Measurements from ENCODE around the gene ASPDH.
A peak's percentile ranks its signal among the peaks of the same experiment; 100 is the strongest.
"Not testable (repeated sequence)": the region's sequence is repeated elsewhere in the genome, so short reads cannot be mapped to it uniquely, and the experiment has no call there.

Gene ASPDH

DNA sequence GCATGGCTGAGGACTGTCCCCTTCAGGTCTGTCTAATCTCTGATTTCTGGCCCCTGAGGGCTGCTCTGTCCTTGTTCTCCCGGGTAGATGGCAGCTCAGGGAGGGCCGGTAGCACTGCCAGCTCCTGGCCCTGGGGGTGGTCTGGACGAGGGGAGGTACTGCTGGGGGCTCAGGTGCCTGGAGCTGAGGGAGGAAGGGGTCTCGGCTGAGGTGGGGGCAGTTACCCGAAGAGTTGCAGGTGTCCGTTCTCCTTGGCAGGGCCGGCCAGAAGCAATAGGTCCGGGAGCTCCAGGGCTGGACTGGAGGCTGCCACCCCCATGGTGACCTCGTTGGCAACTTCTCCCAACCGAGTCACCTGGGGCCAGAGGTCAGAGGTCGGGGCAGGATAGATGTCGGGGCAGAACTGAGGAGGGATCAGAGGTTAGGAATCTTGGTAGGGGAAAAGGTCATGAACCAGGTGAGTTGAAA lies 38.6 kb downstream of the ASPDH start:
- no peak for DNase-seq
- no peaks in the 10 kb centered on the region for H3K36me3 ChIP-seq
- TF ChIP-seq, protein P1, sequence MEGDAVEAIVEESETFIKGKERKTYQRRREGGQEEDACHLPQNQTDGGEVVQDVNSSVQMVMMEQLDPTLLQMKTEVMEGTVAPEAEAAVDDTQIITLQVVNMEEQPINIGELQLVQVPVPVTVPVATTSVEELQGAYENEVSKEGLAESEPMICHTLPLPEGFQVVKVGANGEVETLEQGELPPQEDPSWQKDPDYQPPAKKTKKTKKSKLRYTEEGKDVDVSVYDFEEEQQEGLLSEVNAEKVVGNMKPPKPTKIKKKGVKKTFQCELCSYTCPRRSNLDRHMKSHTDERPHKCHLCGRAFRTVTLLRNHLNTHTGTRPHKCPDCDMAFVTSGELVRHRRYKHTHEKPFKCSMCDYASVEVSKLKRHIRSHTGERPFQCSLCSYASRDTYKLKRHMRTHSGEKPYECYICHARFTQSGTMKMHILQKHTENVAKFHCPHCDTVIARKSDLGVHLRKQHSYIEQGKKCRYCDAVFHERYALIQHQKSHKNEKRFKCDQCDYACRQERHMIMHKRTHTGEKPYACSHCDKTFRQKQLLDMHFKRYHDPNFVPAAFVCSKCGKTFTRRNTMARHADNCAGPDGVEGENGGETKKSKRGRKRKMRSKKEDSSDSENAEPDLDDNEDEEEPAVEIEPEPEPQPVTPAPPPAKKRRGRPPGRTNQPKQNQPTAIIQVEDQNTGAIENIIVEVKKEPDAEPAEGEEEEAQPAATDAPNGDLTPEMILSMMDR (IDR thresholded peaks at IDR 0.05; ENCODE audit: low read depth, low read length): no peak
- no peaks in the 10 kb centered on the region for H3K27me3 ChIP-seq (ENCODE audit: insufficient read depth, low read depth, severe bottlenecking)
- H3K4me3 ChIP-seq (ENCODE audit: low read depth, low read length): no peak overlapping the region
- H3K9me3 ChIP-seq (ENCODE audit: severe bottlenecking): no peaks in the 10 kb centered on the region
- no peak overlapping the region for H3K27ac ChIP-seq

DNA sequence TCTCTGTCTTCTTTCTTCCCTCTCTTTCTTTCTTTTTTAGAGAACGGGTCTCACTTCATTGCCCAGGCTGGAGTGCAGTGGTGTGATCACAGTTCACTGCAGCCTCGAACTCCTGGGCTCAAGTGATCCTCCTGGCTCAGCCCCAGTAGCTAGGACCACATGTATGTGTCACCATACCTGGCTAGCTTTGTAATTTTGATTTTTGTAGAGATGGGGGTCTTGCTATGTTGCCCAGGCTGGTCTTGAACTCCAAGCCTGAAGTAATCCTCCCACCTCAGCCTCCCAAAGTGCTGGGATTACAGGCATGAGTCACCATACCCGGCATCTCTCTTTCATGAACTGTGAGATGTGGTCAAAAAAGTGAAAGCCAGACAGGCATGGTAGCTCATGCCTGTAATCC lies 40.4 kb downstream of the ASPDH start:
- H3K9me3 ChIP-seq (ENCODE audit: severe bottlenecking); DNase-seq; H3K4me3 ChIP-seq (ENCODE audit: low read depth, low read length); H3K36me3 ChIP-seq; H3K27ac ChIP-seq; H3K27me3 ChIP-seq (ENCODE audit: insufficient read depth, low read depth, severe bottlenecking): not testable (repeated sequence)

DNA sequence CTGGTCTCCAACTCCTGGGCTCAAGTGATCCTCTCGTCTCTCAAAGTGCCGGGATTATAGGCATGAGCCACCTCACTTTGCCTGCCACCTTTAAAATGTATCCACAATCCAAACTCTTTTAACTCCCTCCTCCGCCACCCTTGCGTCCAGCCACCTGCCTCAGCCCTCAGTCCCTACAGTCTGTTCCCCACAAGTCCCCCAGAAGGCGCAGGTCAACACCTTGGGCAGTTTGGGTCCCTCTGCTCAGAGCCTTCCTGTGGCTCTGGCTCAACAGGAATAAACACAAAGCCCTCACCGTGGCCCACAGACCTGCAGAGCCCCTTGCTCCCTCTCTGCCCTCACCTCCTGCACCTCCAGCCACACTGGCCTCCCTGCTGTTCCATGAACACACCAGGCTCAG lies 44.9 kb downstream of the ASPDH start:
- no peaks in the 10 kb centered on the region for H3K27me3 ChIP-seq (ENCODE audit: insufficient read depth, low read depth, severe bottlenecking)
- H3K4me3 ChIP-seq (ENCODE audit: low read depth, low read length): no peak overlapping the region
- H3K36me3 ChIP-seq: no peaks in the 10 kb centered on the region
- no peak for DNase-seq
- TF ChIP-seq, protein P1 (IDR thresholded peaks at IDR 0.05; ENCODE audit: low read depth, low read length): no peak
- no peaks in the 10 kb centered on the region for H3K9me3 ChIP-seq (ENCODE audit: severe bottlenecking)
- H3K27ac ChIP-seq: no peak overlapping the region

DNA sequence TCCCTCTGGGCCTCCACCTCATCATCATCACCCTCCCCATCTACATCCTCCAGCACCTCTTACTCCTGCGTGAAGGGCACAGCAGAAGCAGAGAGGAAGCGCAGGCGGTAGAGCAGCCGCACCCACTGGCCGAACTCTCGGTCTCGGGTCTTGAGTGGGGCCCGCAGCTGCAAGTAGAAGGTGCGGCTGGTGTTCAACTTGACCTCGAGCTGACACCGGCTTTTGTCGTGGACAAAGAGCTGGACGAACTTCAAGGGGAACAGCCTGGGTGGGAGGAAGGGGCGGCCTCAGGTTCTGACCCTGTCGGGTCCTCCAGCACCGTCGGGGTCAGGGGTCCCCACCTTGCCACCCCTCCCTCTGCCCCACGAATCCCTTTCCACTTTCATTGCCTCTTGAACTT lies 46.1 kb downstream of the ASPDH start:
- H3K27ac ChIP-seq: no peak overlapping the region
- no peaks in the 10 kb centered on the region for H3K9me3 ChIP-seq (ENCODE audit: severe bottlenecking)
- H3K27me3 ChIP-seq (ENCODE audit: insufficient read depth, low read depth, severe bottlenecking): no peaks in the 10 kb centered on the region
- DNase-seq: no peak
- TF ChIP-seq, protein P1 (IDR thresholded peaks at IDR 0.05; ENCODE audit: low read depth, low read length): no peak
- no peak overlapping the region for H3K4me3 ChIP-seq (ENCODE audit: low read depth, low read length)
- H3K36me3 ChIP-seq: no peaks in the 10 kb centered on the region

DNA sequence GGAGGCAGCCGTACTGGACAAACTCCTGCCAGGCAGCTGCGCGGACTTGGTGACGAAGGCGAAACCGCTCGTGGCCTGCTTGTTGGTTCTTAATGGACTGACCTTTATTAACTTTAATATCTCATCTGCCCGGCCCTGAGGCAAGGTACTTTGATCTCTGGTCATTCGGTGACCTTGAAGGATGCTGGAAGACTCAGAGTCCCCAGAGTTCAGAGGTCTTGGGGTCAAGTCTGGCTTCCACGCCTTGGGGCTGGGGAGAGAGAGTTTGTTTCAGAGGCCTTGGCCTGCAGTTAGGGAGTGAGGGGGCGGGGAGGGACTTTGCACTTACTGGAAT lies 47.0 kb downstream of the ASPDH start:
- peak overlapping the region; percentile 49; the same call in 1 of the 2 replicates for H3K27ac ChIP-seq
- TF ChIP-seq, protein P1 (IDR thresholded peaks at IDR 0.05; ENCODE audit: low read depth, low read length): no peak
- no peak for DNase-seq
- H3K9me3 ChIP-seq (ENCODE audit: severe bottlenecking): no peaks in the 10 kb centered on the region
- no peaks in the 10 kb centered on the region for H3K36me3 ChIP-seq
- no peaks in the 10 kb centered on the region for H3K27me3 ChIP-seq (ENCODE audit: insufficient read depth, low read depth, severe bottlenecking)
- no peak overlapping the region for H3K4me3 ChIP-seq (ENCODE audit: low read depth, low read length)

DNA sequence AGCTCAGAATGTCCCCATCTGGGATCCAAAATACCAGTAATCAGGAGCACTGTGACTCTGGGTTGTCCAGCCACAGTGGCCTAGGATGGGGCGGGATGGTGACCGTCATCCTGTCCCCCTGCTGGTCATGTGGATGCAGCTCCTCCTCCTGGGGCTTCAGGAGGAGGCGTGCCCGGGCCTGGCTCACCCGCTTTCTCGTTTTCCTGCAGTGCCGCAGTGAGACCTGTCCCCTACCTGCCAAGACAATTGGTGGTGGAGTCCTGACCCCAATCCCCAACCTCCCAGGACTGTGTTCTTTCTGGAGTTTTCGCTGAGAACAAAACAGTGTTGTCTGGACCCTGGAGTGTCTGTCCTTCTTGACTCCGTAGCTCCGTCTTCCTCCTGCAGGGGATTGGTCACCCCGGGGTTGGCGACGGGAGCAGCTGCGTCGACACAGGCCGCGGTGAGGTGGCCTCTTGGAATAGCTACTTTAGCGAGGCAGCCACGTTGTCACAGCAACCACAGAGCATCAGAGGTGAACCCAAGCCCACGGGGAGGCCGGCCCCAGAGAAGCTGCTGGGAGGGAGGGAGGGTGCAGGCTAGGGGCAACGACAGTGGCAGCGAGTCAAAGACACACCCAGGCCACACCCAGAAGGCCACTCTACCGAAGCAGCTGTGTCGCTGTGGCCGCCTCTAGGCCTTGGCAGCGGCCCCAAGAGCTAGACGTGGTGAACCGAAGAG lies 47.6 kb downstream of the ASPDH start:
- peak; percentile 84 for DNase-seq
- H3K4me3 ChIP-seq (ENCODE audit: low read depth, low read length): peak overlapping the region; percentile 30
- peak overlapping the region; percentile 49 for H3K27ac ChIP-seq
- TF ChIP-seq, protein P1 (IDR thresholded peaks at IDR 0.05; ENCODE audit: low read depth, low read length): peak; percentile 64
- no peaks in the 10 kb centered on the region for H3K27me3 ChIP-seq (ENCODE audit: insufficient read depth, low read depth, severe bottlenecking)
- no peaks in the 10 kb centered on the region for H3K36me3 ChIP-seq
- H3K9me3 ChIP-seq (ENCODE audit: severe bottlenecking): no peaks in the 10 kb centered on the region
